DOHH2 (cell line): ENCODE data around the gene TBL1X.

Experiments used
- H3F3A ChIP-seq: fragments of 200-600 bp; sonication (generic), shearing (Covaris generic); 2 replicates; pipeline ENCODE4 v1.6.0; 2016; ENCODE audit warnings: antibody characterized with exemption, mild to moderate bottlenecking; ENCODE audit not compliant: control insufficient read depth, insufficient read depth
- H3K27ac ChIP-seq: fragments of 200-600 bp; sonication (generic); 2 replicates; pipeline ENCODE4 v1.5.1; 2014; ENCODE audit warnings: low read depth, mild to moderate bottlenecking, low read length, moderate library complexity
- H3K27me3 ChIP-seq: fragments of 200-600 bp; sonication (generic); 2 replicates; pipeline ENCODE4 v1.6.1; 2014; ENCODE audit warnings: mild to moderate bottlenecking, low read length, mixed read lengths; ENCODE audit not compliant: control insufficient read depth
- H3K36me3 ChIP-seq: fragments of 200-600 bp; sonication (generic); 2 replicates; pipeline ENCODE4 v1.6.1; 2014; ENCODE audit warnings: mild to moderate bottlenecking, low read length, moderate library complexity, mixed read lengths; ENCODE audit not compliant: control insufficient read depth
- H3K4me1 ChIP-seq: fragments of 200-600 bp; sonication (generic); 2 replicates; pipeline ENCODE4 v1.6.1; 2014; ENCODE audit warnings: mild to moderate bottlenecking, low read length, mixed read lengths; ENCODE audit not compliant: control insufficient read depth
- H3K4me2 ChIP-seq: fragments of 200-600 bp; sonication (generic); 2 replicates; pipeline ENCODE4 v1.6.0; 2014; ENCODE audit warnings: mild to moderate bottlenecking, low read length, moderate library complexity
- H3K4me3 ChIP-seq: fragments of 200-600 bp; sonication (generic); 2 replicates; pipeline ENCODE4 v1.5.1; 2014; ENCODE audit warnings: mild to moderate bottlenecking, low read length, mixed read lengths
- H3K79me2 ChIP-seq: fragments of 200-600 bp; sonication (generic); 2 replicates; pipeline ENCODE4 v1.6.1; 2014; ENCODE audit warnings: mild to moderate bottlenecking, low read length, mixed read lengths; ENCODE audit not compliant: control insufficient read depth
- H3K9me2 ChIP-seq: fragments of 200-600 bp; sonication (generic); replicated peaks from 2 replicates; pipeline ENCODE4 v1.6.1; 2014; ENCODE audit warnings: mild to moderate bottlenecking, low read length, mixed read lengths; ENCODE audit not compliant: control insufficient read depth
- H3K9me3 ChIP-seq: fragments of 200-600 bp; sonication (generic); 2 replicates; pipeline ENCODE4 v1.6.1; 2014; ENCODE audit warnings: antibody characterized with exemption, low read length, mixed read lengths; ENCODE audit not compliant: control insufficient read depth, insufficient read depth
- H4K20me1 ChIP-seq: fragments of 200-600 bp; sonication (generic); 2 replicates; pipeline ENCODE4 v1.6.0; 2014; ENCODE audit warnings: low read depth, mild to moderate bottlenecking, antibody characterized with exemption, low read length, moderate library complexity; ENCODE audit not compliant: control insufficient read depth, insufficient read depth
- CTCF ChIP-seq: fragments of 200-600 bp; sonication (generic); IDR thresholded peaks from one replicate; pipeline ENCODE4 v1.5.1; 2014; ENCODE audit warnings: antibody characterized with exemption, mild to moderate bottlenecking, low read depth, low read length; ENCODE audit not compliant: poor library complexity, severe bottlenecking
- EZH2phosphoT487 ChIP-seq: fragments of 200-600 bp; sonication (generic); IDR thresholded peaks from 2 replicates; pipeline ENCODE4 v1.6.1; 2017; ENCODE audit warnings: borderline replicate concordance, mild to moderate bottlenecking, antibody characterized with exemption, low read length, moderate library complexity, mixed read lengths

TBL1X gene

GRCh38 chrX:9606971-9607370 is 142.1 kb downstream of the TBL1X start:
- Histone ChIP-seq H3K36me3 (no peaks in the 10 kb centered on the region), H3K79me2 (no peaks in the 10 kb centered on the region), H4K20me1 (no peaks in the 10 kb centered on the region), H3K4me2 (no peak overlapping the region), H3K27me3 (no peaks in the 10 kb centered on the region), H3K4me1 (no peaks in the 10 kb centered on the region), H3K9me3 (no peaks in the 10 kb centered on the region), H3K27ac (no peak overlapping the region), H3F3A (no peaks in the 10 kb centered on the region), H3K4me3 (no peak overlapping the region), H3K9me2 (no peaks in the 10 kb centered on the region)
- TF ChIP-seq CTCF (no peak), EZH2phosphoT487 (no peak)

DNA sequence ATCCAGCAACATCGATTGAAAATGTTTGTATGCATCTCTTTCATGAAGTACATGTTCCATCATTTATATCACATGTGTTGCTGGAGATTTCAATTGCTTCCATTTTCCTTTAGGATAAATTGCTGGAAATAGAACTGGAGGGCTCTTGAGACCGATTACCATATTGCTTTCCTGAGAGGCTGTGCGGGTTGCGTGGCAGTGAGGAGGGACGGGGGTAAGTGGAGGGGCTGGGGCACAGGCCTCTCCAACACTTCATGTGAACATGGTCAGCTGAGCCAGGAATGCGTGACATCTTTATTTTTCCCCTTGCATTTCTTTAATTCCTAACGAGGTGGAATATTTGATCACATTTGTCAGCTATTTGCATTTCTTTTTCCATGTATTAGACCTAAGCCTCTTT is 144.6 kb downstream of the TBL1X start:
- H4K20me1 ChIP-seq, result no peaks in the 10 kb centered on the region

DNA sequence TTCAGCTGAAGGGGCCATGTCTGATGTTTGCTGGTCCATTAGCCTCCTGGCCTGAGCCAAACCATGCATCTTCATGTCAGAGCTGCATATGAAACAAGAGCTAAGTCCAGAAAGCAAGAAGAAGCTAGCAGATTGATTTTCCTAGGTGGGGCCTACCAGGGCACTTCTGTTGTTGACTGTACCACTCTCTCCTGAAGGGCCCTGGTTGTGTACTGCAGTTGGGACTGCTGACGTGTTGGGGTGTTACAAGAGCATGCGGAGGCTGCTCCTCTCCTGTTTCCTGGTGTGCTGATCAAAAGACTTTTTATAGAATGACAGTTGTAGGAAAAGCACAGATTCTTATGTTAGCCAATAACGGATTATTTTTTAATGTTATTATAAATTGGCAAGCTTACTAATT is 145.1 kb downstream of the TBL1X start:
- no peak overlapping the region for H3K4me3 ChIP-seq
- H3K4me1 ChIP-seq, result no peaks in the 10 kb centered on the region
- no peaks in the 10 kb centered on the region for H4K20me1 ChIP-seq
- no peaks in the 10 kb centered on the region for H3K36me3 ChIP-seq
- no peaks in the 10 kb centered on the region for H3K9me2 ChIP-seq
- no peak overlapping the region for H3K27ac ChIP-seq
- H3F3A ChIP-seq, result no peaks in the 10 kb centered on the region
- H3K9me3 ChIP-seq, result no peaks in the 10 kb centered on the region
- TF ChIP-seq EZH2phosphoT487 (no peak), CTCF (no peak)
- no peak overlapping the region for H3K4me2 ChIP-seq
- H3K79me2 ChIP-seq, result no peaks in the 10 kb centered on the region
- no peaks in the 10 kb centered on the region for H3K27me3 ChIP-seq

More for the DNA sequence above, 144.6 kb downstream of the TBL1X start:
- H3K36me3 ChIP-seq, result no peaks in the 10 kb centered on the region
- no peaks in the 10 kb centered on the region for H3K27me3 ChIP-seq
- H3K4me1 ChIP-seq, result no peaks in the 10 kb centered on the region
- H3K9me2 ChIP-seq, result no peaks in the 10 kb centered on the region
- TF ChIP-seq CTCF (no peak), EZH2phosphoT487 (no peak)
- H3K4me3 ChIP-seq, result no peak overlapping the region
- H3K9me3 ChIP-seq, result no peaks in the 10 kb centered on the region
- H3F3A ChIP-seq, result no peaks in the 10 kb centered on the region
- H3K27ac ChIP-seq, result no peak overlapping the region
- H3K4me2 ChIP-seq, result no peak overlapping the region
- no peaks in the 10 kb centered on the region for H3K79me2 ChIP-seq
